C4-2B (cell line): ENCODE measurements around the gene ATP6V1G3.

Experiments
- CTCF ChIP-seq: fragments of 450-650 bp; conservative IDR thresholded peaks from 2 replicates; pipeline ENCODE4 v1.5.1; 2017; ENCODE audit warnings: mild to moderate bottlenecking
- ZFX ChIP-seq: fragments of 450-650 bp; IDR thresholded peaks from 2 replicates; pipeline ENCODE4 v1.6.1; 2017

- TF ChIP-seq CTCF (no peak), ZFX (no peak)
Measured at GRCh38 chr1:198500096-198500495, 40.4 kb downstream of the ATP6V1G3 start.
